ENCODE measurements around the gene DPF3.
A peak's percentile ranks its signal among the peaks of the same experiment; 100 is the strongest.

DPF3 gene

GRCh38 chr14:72808564-72808963 lies 85.3 kb downstream of the DPF3 start:
- intact Hi-C loops (cut with DNase I), result no loop called here
- no peak for DNase-seq

GRCh38 chr14:72802588-72802946 lies 91.3 kb downstream of the DPF3 start:
- intact Hi-C loops (cut with DNase I), result no loop called here
- DNase-seq, result no peak

- intact Hi-C loops (cut with DNase I), result no loop called here
- DNase-seq, result no peak
Observed at GRCh38 chr14:72801836-72802587, 91.9 kb downstream of the DPF3 start.

- intact Hi-C loops (cut with DNase I), result no loop called here
- DNase-seq, result no peak
Observed at GRCh38 chr14:72801381-72801812, 92.5 kb downstream of the DPF3 start.

GRCh38 chr14:72800848-72801370 lies 93.0 kb downstream of the DPF3 start:
- DNase-seq, result no peak
- intact Hi-C loops (cut with DNase I), result no loop called here

GRCh38 chr14:72800296-72800695 lies 93.6 kb downstream of the DPF3 start:
- DNase-seq, result no peak
- intact Hi-C loops (cut with DNase I), result no loop called here

GRCh38 chr14:72796935-72797334 lies 97.0 kb downstream of the DPF3 start:
- DNase-seq, result peak in 1 of 10 donors; percentile 37
- intact Hi-C loops (cut with DNase I), result no loop called here

GRCh38 chr14:72793156-72793939 lies 100.6 kb downstream of the DPF3 start:
- no peak for DNase-seq
- intact Hi-C loops (cut with DNase I), result loop anchor here (5.0 kb wide), 1 partner anchor 99 kb away; the partner anchor contains the start of gene DPF3

GRCh38 chr14:72792051-72792788 lies 101.7 kb downstream of the DPF3 start:
- intact Hi-C loops (cut with DNase I), result loop anchor here (5.0 kb wide), 1 partner anchor 100 kb away; the partner anchor contains the start of gene DPF3

GRCh38 chr14:72790887-72791566 lies 102.9 kb downstream of the DPF3 start:
- DNase-seq, result peak in 6 of 10 donors; percentile 29 to 92 (median 44)
- intact Hi-C loops (cut with DNase I), result loop anchor here (5.0 kb wide), 1 partner anchor 101 kb away; the partner anchor contains the start of gene DPF3

More at GRCh38 chr14:72792051-72792788, 101.7 kb downstream of the DPF3 start:
- DNase-seq, result peak in 9 of 10 donors; percentile 30 to 92 (median 53)

GRCh38 chr14:72788972-72789728 lies 104.8 kb downstream of the DPF3 start:
- intact Hi-C loops (cut with DNase I), result no loop called here
- no peak for DNase-seq

GRCh38 chr14:72788255-72788654 lies 105.6 kb downstream of the DPF3 start:
- intact Hi-C loops (cut with DNase I), result no loop called here
- DNase-seq, result no peak

GRCh38 chr14:72787841-72788240 lies 106.1 kb downstream of the DPF3 start:
- DNase-seq, result no peak
- intact Hi-C loops (cut with DNase I), result no loop called here

GRCh38 chr14:72786378-72787350 lies 107.2 kb downstream of the DPF3 start:
- intact Hi-C loops (cut with DNase I), result no loop called here
- DNase-seq, result no peak

GRCh38 chr14:72783741-72784140 lies 110.2 kb downstream of the DPF3 start:
- intact Hi-C loops (cut with DNase I), result no loop called here
- DNase-seq, result no peak

- intact Hi-C loops (cut with DNase I), result no loop called here
- DNase-seq, result no peak
Observed at GRCh38 chr14:72782817-72783216, 111.1 kb downstream of the DPF3 start.

- intact Hi-C loops (cut with DNase I), result no loop called here
- DNase-seq, result no peak
Observed at GRCh38 chr14:72781561-72782508, 112.1 kb downstream of the DPF3 start.
